ENCODE measurements around the gene SPINK1.
A peak's percentile ranks its signal among the peaks of the same experiment; 100 is the strongest.

The SPINK1 gene

GRCh38 chr5:147857302-147858129 is 26.0 kb upstream of the SPINK1 start:
- H3K4me3 ChIP-seq (ENCODE audit: low read length) = no peak overlapping the region
- no peak overlapping the region for H4K8ac ChIP-seq (ENCODE audit: low read depth, low read length)

GRCh38 chr5:147856801-147857200 is 25.3 kb upstream of the SPINK1 start:
- Histone ChIP-seq H2BK15ac (replicated peaks; ENCODE audit: low read depth) (no peak overlapping the region), H3K4ac (ENCODE audit: low read depth, low read length) (no peak overlapping the region), H3K79me2 (ENCODE audit: control insufficient read depth, insufficient read depth, low read length) (no peaks in the 10 kb centered on the region), H3K36me3 (ENCODE audit: control insufficient read depth, insufficient read depth, low read length) (no peaks in the 10 kb centered on the region), H3K79me1 (ENCODE audit: low read length) (no peaks in the 10 kb centered on the region), H3K27ac (ENCODE audit: low read depth, low read length) (no peak overlapping the region), H2AK5ac (ENCODE audit: low read length) (no peak overlapping the region), H3K18ac (ENCODE audit: low read length) (no peak overlapping the region), H3K27me3 (ENCODE audit: insufficient read depth, low read length, poor library complexity) (no peaks in the 10 kb centered on the region), H2BK120ac (ENCODE audit: low read depth, low read length) (no peak overlapping the region), H3K9ac (ENCODE audit: low read length) (no peak overlapping the region), H3K4me3 (ENCODE audit: low read length) (no peak overlapping the region), H3K23ac (ENCODE audit: low read length) (no peak overlapping the region), H3K4me1 (ENCODE audit: control insufficient read depth, low read depth, low read length) (no peaks in the 10 kb centered on the region), H2BK5ac (ENCODE audit: low read length) (no peak overlapping the region), H4K8ac (ENCODE audit: low read depth, low read length) (no peak overlapping the region), H3K4me2 (ENCODE audit: low read length) (no peak overlapping the region), H4K5ac (ENCODE audit: low read length) (no peak overlapping the region), H3K56ac (ENCODE audit: low read length) (no peak overlapping the region)
- no peak for DNase-seq

More at GRCh38 chr5:147857302-147858129, 26.0 kb upstream of the SPINK1 start:
- Histone ChIP-seq H3K79me1 (ENCODE audit: low read length) (no peaks in the 10 kb centered on the region), H2BK15ac (replicated peaks; ENCODE audit: low read depth) (no peak overlapping the region), H3K36me3 (ENCODE audit: control insufficient read depth, insufficient read depth, low read length) (no peaks in the 10 kb centered on the region), H3K27ac (ENCODE audit: low read depth, low read length) (no peak overlapping the region), H2BK5ac (ENCODE audit: low read length) (no peak overlapping the region), H3K56ac (ENCODE audit: low read length) (no peak overlapping the region), H3K18ac (ENCODE audit: low read length) (no peak overlapping the region), H4K5ac (ENCODE audit: low read length) (no peak overlapping the region), H3K4ac (ENCODE audit: low read depth, low read length) (no peak overlapping the region), H3K79me2 (ENCODE audit: control insufficient read depth, insufficient read depth, low read length) (no peaks in the 10 kb centered on the region), H3K4me2 (ENCODE audit: low read length) (no peak overlapping the region), H3K9ac (ENCODE audit: low read length) (no peak overlapping the region), H3K23ac (ENCODE audit: low read length) (no peak overlapping the region), H2BK120ac (ENCODE audit: low read depth, low read length) (no peak overlapping the region), H2AK5ac (ENCODE audit: low read length) (no peak overlapping the region), H3K27me3 (ENCODE audit: insufficient read depth, low read length, poor library complexity) (no peaks in the 10 kb centered on the region), H3K4me1 (ENCODE audit: control insufficient read depth, low read depth, low read length) (no peaks in the 10 kb centered on the region)
- no CpG with 5 or more reads among the region's 2 CpGs for WGBS (ENCODE audit: extremely low coverage, insufficient coverage, low lambda C conversion rate)
- peak; percentile 83 for DNase-seq

GRCh38 chr5:147855774-147856069 is 24.3 kb upstream of the SPINK1 start:
- Histone ChIP-seq H4K8ac (ENCODE audit: low read depth, low read length) (no peak overlapping the region), H2AK5ac (ENCODE audit: low read length) (no peak overlapping the region), H3K4me3 (ENCODE audit: low read length) (no peak overlapping the region), H3K4me2 (ENCODE audit: low read length) (no peak overlapping the region), H2BK120ac (ENCODE audit: low read depth, low read length) (no peak overlapping the region), H3K79me2 (ENCODE audit: control insufficient read depth, insufficient read depth, low read length) (no peaks in the 10 kb centered on the region), H3K4me1 (ENCODE audit: control insufficient read depth, low read depth, low read length) (no peaks in the 10 kb centered on the region), H4K5ac (ENCODE audit: low read length) (no peak overlapping the region), H3K23ac (ENCODE audit: low read length) (no peak overlapping the region), H2BK15ac (replicated peaks; ENCODE audit: low read depth) (no peak overlapping the region), H3K18ac (ENCODE audit: low read length) (no peak overlapping the region), H2BK5ac (ENCODE audit: low read length) (no peak overlapping the region), H3K79me1 (ENCODE audit: low read length) (no peaks in the 10 kb centered on the region), H3K36me3 (ENCODE audit: control insufficient read depth, insufficient read depth, low read length) (no peaks in the 10 kb centered on the region), H3K56ac (ENCODE audit: low read length) (no peak overlapping the region), H3K27ac (ENCODE audit: low read depth, low read length) (no peak overlapping the region), H3K27me3 (ENCODE audit: insufficient read depth, low read length, poor library complexity) (no peaks in the 10 kb centered on the region), H3K4ac (ENCODE audit: low read depth, low read length) (no peak overlapping the region), H3K9ac (ENCODE audit: low read length) (no peak overlapping the region)
- no peak for DNase-seq
- WGBS (ENCODE audit: extremely low coverage, insufficient coverage, low lambda C conversion rate) = no CpG with 5 or more reads among the region's 4 CpGs

GRCh38 chr5:147854894-147855773 is 23.7 kb upstream of the SPINK1 start:
- Histone ChIP-seq H3K23ac (ENCODE audit: low read length) (no peak overlapping the region), H3K4me3 (ENCODE audit: low read length) (no peak overlapping the region), H3K79me2 (ENCODE audit: control insufficient read depth, insufficient read depth, low read length) (no peaks in the 10 kb centered on the region), H3K56ac (ENCODE audit: low read length) (no peak overlapping the region), H3K27ac (ENCODE audit: low read depth, low read length) (no peak overlapping the region), H3K4ac (ENCODE audit: low read depth, low read length) (no peak overlapping the region), H2BK15ac (replicated peaks; ENCODE audit: low read depth) (no peak overlapping the region), H3K9ac (ENCODE audit: low read length) (no peak overlapping the region), H4K5ac (ENCODE audit: low read length) (no peak overlapping the region), H3K4me2 (ENCODE audit: low read length) (no peak overlapping the region), H3K79me1 (ENCODE audit: low read length) (no peaks in the 10 kb centered on the region), H3K18ac (ENCODE audit: low read length) (no peak overlapping the region), H3K36me3 (ENCODE audit: control insufficient read depth, insufficient read depth, low read length) (no peaks in the 10 kb centered on the region), H3K27me3 (ENCODE audit: insufficient read depth, low read length, poor library complexity) (no peaks in the 10 kb centered on the region), H3K4me1 (ENCODE audit: control insufficient read depth, low read depth, low read length) (no peaks in the 10 kb centered on the region), H2BK120ac (ENCODE audit: low read depth, low read length) (no peak overlapping the region), H2AK5ac (ENCODE audit: low read length) (no peak overlapping the region), H2BK5ac (ENCODE audit: low read length) (no peak overlapping the region), H4K8ac (ENCODE audit: low read depth, low read length) (no peak overlapping the region)
- 100% methylated on average over 3 of the region's 11 CpGs for WGBS (ENCODE audit: extremely low coverage, insufficient coverage, low lambda C conversion rate)
- DNase-seq = no peak

GRCh38 chr5:147854331-147854730 is 22.9 kb upstream of the SPINK1 start:
- H3K36me3 ChIP-seq (ENCODE audit: control insufficient read depth, insufficient read depth, low read length) = no peaks in the 10 kb centered on the region
- H3K4me3 ChIP-seq (ENCODE audit: low read length) = no peak overlapping the region
- no peaks in the 10 kb centered on the region for H3K27me3 ChIP-seq (ENCODE audit: insufficient read depth, low read length, poor library complexity)
- no peak overlapping the region for H2BK120ac ChIP-seq (ENCODE audit: low read depth, low read length)
- H3K27ac ChIP-seq (ENCODE audit: low read depth, low read length) = no peak overlapping the region
- H2AK5ac ChIP-seq (ENCODE audit: low read length) = no peak overlapping the region
- H3K4me2 ChIP-seq (ENCODE audit: low read length) = no peak overlapping the region
- H3K18ac ChIP-seq (ENCODE audit: low read length) = peak overlapping the region; percentile 47
- no peak overlapping the region for H3K23ac ChIP-seq (ENCODE audit: low read length)
- H3K4me1 ChIP-seq (ENCODE audit: control insufficient read depth, low read depth, low read length) = no peaks in the 10 kb centered on the region
- no peaks in the 10 kb centered on the region for H3K79me2 ChIP-seq (ENCODE audit: control insufficient read depth, insufficient read depth, low read length)
- H2BK5ac ChIP-seq (ENCODE audit: low read length) = no peak overlapping the region
- no peak overlapping the region for H3K56ac ChIP-seq (ENCODE audit: low read length)
- H2BK15ac ChIP-seq (replicated peaks; ENCODE audit: low read depth) = no peak overlapping the region
- H3K9ac ChIP-seq (ENCODE audit: low read length) = no peak overlapping the region
- no peak overlapping the region for H3K4ac ChIP-seq (ENCODE audit: low read depth, low read length)
- H3K79me1 ChIP-seq (ENCODE audit: low read length) = no peaks in the 10 kb centered on the region
- no CpG with 5 or more reads among the region's 3 CpGs for WGBS (ENCODE audit: extremely low coverage, insufficient coverage, low lambda C conversion rate)
- no peak overlapping the region for H4K5ac ChIP-seq (ENCODE audit: low read length)
- no peak overlapping the region for H4K8ac ChIP-seq (ENCODE audit: low read depth, low read length)
- DNase-seq = no peak

Measured in mesendoderm (in vitro differentiated cells).